Measurements from ENCODE around the gene SYT2.

- TF ChIP-seq ZC3H13 (CRISPR knock-in tag; IDR thresholded peaks at IDR 0.05) (no peak), GMEB1 (CRISPR knock-in tag; IDR thresholded peaks at IDR 0.05; ENCODE audit: borderline replicate concordance) (no peak), CTCF (CRISPR knock-in tag; IDR thresholded peaks at IDR 0.05) (no peak), ZNF607 (CRISPR knock-in tag; IDR thresholded peaks at IDR 0.05; ENCODE audit: borderline replicate concordance) (no peak), TP53 (CRISPR knock-in tag; conservative IDR thresholded peaks at IDR 0.05) (no peak), MAX (IDR thresholded peaks at IDR 0.05) (no peak), ZNF292 (CRISPR knock-in tag; IDR thresholded peaks at IDR 0.05; ENCODE audit: borderline replicate concordance, low read depth) (no peak), RNF2 (conservative IDR thresholded peaks at IDR 0.05; ENCODE audit: low read depth) (no peak), YY1 (IDR thresholded peaks at IDR 0.05; ENCODE audit: insufficient read depth, insufficient replicate concordance, low read depth, low read length) (no peak)
These were observed 46.2 kb downstream of the SYT2 start for GRCh38 chr1:202664083-202664482.
